MCF 10A (cell line): Measurements from ENCODE around the gene MGAT4A. TPM values are rescaled to one million over a fixed set of nuclear protein-coding genes. Genes with fewer than 3 reads are reported as not detected.

ENCODE experiments used
- BruUV-seq: library from RNA; stranded (reverse); fragments of 400-500 nt; replicated peaks from 2 replicates; lab custom pipeline; 2021; lab: Mats Ljungman, UMichigan
- CTCF ChIA-PET: fragments of 300-600 bp; sonication (Branson Sonifier 250); formaldehyde crosslinking; extraction: SDS; loops from one replicate; lab custom pipeline; 2021; ENCODE audit warnings: antibody characterized with exemption, inconsistent platforms; lab: Yijun Ruan, JAX
- POLR2A ChIA-PET: fragments of 300-600, 350-650 bp; sonication (Branson Sonifier 250); formaldehyde crosslinking; extraction: SDS; loops from one replicate; lab custom pipeline; 2020; ENCODE audit warnings: antibody characterized with exemption, inconsistent platforms; lab: Yijun Ruan, JAX
- DNase-seq: peaks from one replicate; pipeline ENCODE4 v3.0.0-alpha.2; 2018; ENCODE audit not compliant: unreplicated experiment
- H3K27ac Mint-ChIP-seq: one replicate; pipeline ENCODE4 v1.8.0; 2022; ENCODE audit warnings: mild to moderate bottlenecking, low read depth, mixed read lengths; ENCODE audit not compliant: unreplicated experiment
- H3K27me3 Mint-ChIP-seq: one replicate; pipeline ENCODE4 v1.8.0; 2022; ENCODE audit warnings: mixed read lengths; ENCODE audit not compliant: insufficient read depth, unreplicated experiment
- H3K36me3 Mint-ChIP-seq: one replicate; pipeline ENCODE4 v1.8.0; 2022; ENCODE audit warnings: mild to moderate bottlenecking, moderate library complexity, mixed read lengths; ENCODE audit not compliant: insufficient read depth, unreplicated experiment
- H3K4me1 Mint-ChIP-seq: one replicate; pipeline ENCODE4 v1.8.0; 2022; ENCODE audit warnings: mixed read lengths; ENCODE audit not compliant: insufficient read depth, unreplicated experiment
- H3K4me3 Mint-ChIP-seq: one replicate; pipeline ENCODE4 v1.8.0; 2022; ENCODE audit warnings: mild to moderate bottlenecking, moderate library complexity, mixed read lengths; ENCODE audit not compliant: unreplicated experiment
- H3K9me3 Mint-ChIP-seq: one replicate; pipeline ENCODE4 v1.8.0; 2022; ENCODE audit warnings: mixed read lengths; ENCODE audit not compliant: unreplicated experiment
- CTCF ChIP-seq: fragments of 200-600 bp; IDR thresholded peaks from one replicate; pipeline ENCODE4 v1.8.0; 2022; ENCODE audit warnings: antibody characterized with exemption, mild to moderate bottlenecking; ENCODE audit not compliant: unreplicated experiment
- intact Hi-C: fragments of 100-400 bp; cut with micrococcal nuclease; formaldehyde crosslinking; loops from 2 replicates; pipeline ENCODE4 v1.14.1; 2022
- total RNA-seq: library from RNA; stranded (reverse); gene quantifications from 2 replicates; pipeline ENCODE4 v1.2.3, GENCODE V29; 2022

The MGAT4A gene
- total RNA-seq, 1 experiment from 2014 or later = 3.7 TPM

- TSS peak; percentile 46 for BruUV-seq
- POLR2A ChIA-PET = interaction anchor here (0.6 to 2.2 kb wide), 24 partner anchors 9 to 1690 kb away, joined by 3 to 15 read pairs (median 4); partner anchors contain the start of genes C2orf15, EIF5B, MITD1 and MRPL30
- intact Hi-C loops = no loop called here
- no peaks in the 10 kb centered on the region for H3K9me3 Mint-ChIP-seq
- peaks cover 74% of the 10 kb centered on the region for H3K36me3 Mint-ChIP-seq
- H3K27me3 Mint-ChIP-seq = no peaks in the 10 kb centered on the region
- peak; percentile 4 for DNase-seq
- CTCF ChIA-PET = interaction anchor here (0.6 to 0.8 kb wide), 2 partner anchors 48 to 74 kb away, joined by 3 to 4 read pairs; no protein-coding TSS in a partner anchor
- peak overlapping the region; percentile 93 for H3K4me3 Mint-ChIP-seq
- no peak for TF ChIP-seq CTCF
- peaks cover 46% of the 10 kb centered on the region for H3K4me1 Mint-ChIP-seq
- peak overlapping the region; percentile 98 for H3K27ac Mint-ChIP-seq
Observed at GRCh38 chr2:98608962-98609604, 121.8 kb downstream of the MGAT4A start.

GRCh38 chr2:98608116-98608961 is 122.6 kb downstream of the MGAT4A start, which contains the start of the genes COA5 and UNC50:
Gene COA5, minus strand, starts transcription at chr2:98608512. Its CDS starts 107 bp downstream, at chr2:98608405.
Gene UNC50, plus strand, starts transcription at chr2:98608589. Its CDS starts 1,171 bp downstream, at chr2:98609760.
- TF ChIP-seq CTCF = no peak
- intact Hi-C loops = no loop called here
- Mint-ChIP-seq H3K9me3 (no peaks in the 10 kb centered on the region), H3K4me1 (peaks cover 40% of the 10 kb centered on the region), H3K27me3 (no peaks in the 10 kb centered on the region), H3K4me3 (peak within 1 kb of the TSS; percentile 93), H3K36me3 (peaks cover 74% of the 10 kb centered on the region), H3K27ac (peak within 1 kb of the TSS; percentile 98)
- ChIA-PET CTCF (interaction anchor here (0.6 to 0.8 kb wide), 2 partner anchors 49 to 75 kb away, joined by 3 to 4 read pairs; no protein-coding TSS in a partner anchor), POLR2A (interaction anchor here (0.6 to 2.2 kb wide), 25 partner anchors 9 to 881 kb away, joined by 3 to 15 read pairs (median 4); partner anchors contain the start of genes C2orf15, EIF5B, MITD1 and MRPL30)
- peak; percentile 86 for DNase-seq
- BruUV-seq = no TSS peak

GRCh38 chr2:98607741-98608115 is 123.2 kb downstream of the MGAT4A start:
- no peak for TF ChIP-seq CTCF
- no peaks in the 10 kb centered on the region for H3K27me3 Mint-ChIP-seq
- DNase-seq = no peak
- peak overlapping the region; percentile 98 for H3K27ac Mint-ChIP-seq
- intact Hi-C loops = no loop called here
- CTCF ChIA-PET = no interaction called here
- H3K4me3 Mint-ChIP-seq = peak overlapping the region; percentile 93
- BruUV-seq = TSS peak; percentile 69
- peaks cover 74% of the 10 kb centered on the region for H3K36me3 Mint-ChIP-seq
- no peaks in the 10 kb centered on the region for H3K9me3 Mint-ChIP-seq
- peaks cover 40% of the 10 kb centered on the region for H3K4me1 Mint-ChIP-seq
- POLR2A ChIA-PET = interaction anchor here (0.9 to 2.2 kb wide), 5 partner anchors 14 to 729 kb away, joined by 3 to 15 read pairs (median 4); partner anchors contain the start of genes EIF5B and TXNDC9
